GM19239 (cell line): ENCODE results near the gene CLDN6.

ENCODE experiments used
- DNase-seq: peaks from one replicate; pipeline ENCODE4 v3.0.0; 2011; ENCODE audit warnings: low spot score; ENCODE audit not compliant: insufficient read length
- FAIRE-seq: peaks from 2 replicates; lab custom pipeline; 2011; peaks lifted over from hg19 to GRCh38; lab: Jason Lieb, UNC

CLDN6 gene

DNA sequence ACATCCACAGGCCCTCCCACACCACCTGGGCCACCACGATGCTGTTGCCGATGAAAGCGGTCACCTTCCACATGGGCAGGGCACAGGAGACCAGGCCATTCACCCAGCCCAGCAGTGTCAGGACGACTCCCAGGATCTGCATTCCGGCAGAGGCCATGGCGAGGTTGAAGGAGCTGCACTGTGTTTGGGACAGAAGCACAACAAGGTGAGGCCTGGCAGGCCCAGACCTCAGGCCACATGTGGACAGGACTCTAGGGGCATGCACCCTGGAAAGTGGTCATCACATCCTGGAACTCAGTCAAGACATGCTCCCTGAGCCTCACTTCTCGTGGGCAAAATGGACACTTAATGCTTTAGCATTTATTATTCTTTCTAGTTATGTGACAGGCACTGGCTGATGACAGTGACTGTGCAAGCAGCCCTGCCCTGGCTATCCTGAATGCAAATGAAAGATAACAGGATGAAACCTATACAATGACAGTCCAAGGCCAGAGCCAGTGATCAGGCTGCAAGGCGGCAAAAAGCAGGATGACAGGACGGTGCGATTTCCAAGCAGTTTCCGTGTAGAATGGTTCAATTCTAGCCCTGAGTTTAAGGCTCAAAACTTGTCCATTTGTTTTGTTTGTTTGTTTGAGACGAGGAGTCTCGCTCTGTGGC is 2.0 kb downstream of the CLDN6 start:
- FAIRE-seq = no peak
- DNase-seq = no peak

DNA sequence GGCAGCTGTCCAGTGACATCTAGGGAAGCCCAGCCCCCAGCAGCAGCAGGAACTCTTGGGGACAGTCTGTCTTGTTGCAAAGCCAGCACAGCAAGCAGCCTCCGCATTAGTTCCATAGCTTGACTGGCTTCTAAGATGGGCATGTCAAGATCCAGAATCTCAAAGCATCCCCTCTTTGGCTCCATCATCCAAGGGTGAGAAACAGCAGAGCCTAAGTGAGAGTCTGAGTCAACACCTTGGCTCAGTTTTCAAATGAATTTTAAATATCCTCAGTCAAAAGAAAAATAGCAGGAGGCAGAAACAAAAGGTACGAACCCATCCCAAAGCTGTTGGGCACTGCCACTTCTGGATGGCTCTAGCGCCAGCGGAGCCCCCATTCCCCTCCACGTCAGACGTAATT is 3.0 kb downstream of the CLDN6 start:
- DNase-seq = no peak
- no peak for FAIRE-seq

DNA sequence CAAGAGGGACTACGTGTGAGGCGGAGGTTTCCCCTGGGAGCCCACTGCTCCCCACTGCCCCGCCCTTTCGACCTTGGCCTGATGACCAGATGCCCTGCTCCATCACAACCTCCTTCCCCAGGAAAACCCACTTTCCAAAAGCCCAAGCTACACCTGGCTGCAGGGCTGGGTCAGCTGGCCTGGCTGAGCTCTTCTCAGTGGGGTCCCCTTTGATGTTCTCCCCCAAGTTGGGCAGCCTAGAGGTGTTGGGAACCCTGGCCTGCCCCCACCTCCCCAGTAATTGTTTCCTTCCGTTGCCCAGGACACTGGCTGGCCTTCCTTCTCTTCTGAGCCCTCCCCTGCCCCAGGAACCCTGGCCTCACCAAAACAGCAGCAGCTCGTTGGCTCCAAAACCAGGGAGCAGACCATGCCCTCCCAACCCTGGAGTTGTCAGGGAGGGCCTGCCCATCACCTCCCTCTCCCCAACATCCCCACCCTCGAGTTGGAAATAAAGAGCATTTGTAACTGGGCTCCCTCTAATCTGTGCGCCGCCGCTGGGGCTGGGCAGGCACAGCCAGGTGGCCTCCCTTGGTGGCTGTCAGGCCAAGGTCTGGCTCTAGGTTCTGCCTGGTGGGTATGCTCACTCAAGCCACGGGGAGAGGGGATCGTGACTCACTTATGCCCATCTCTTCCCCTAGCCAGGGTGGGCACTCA is 3.8 kb downstream of the CLDN6 start:
- DNase-seq = no peak
- no peak for FAIRE-seq

DNA sequence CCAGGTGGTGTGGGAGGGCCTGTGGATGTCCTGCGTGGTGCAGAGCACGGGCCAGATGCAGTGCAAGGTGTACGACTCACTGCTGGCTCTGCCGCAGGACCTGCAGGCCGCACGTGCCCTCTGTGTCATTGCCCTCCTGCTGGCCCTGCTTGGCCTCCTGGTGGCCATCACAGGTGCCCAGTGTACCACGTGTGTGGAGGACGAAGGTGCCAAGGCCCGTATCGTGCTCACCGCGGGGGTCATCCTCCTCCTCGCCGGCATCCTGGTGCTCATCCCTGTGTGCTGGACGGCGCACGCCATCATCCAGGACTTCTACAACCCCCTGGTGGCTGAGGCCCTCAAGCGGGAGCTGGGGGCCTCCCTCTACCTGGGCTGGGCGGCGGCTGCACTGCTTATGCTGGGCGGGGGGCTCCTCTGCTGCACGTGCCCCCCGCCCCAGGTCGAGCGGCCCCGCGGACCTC is 4.5 kb downstream of the CLDN6 start:
- FAIRE-seq (no peak), DNase-seq (no peak)

DNA sequence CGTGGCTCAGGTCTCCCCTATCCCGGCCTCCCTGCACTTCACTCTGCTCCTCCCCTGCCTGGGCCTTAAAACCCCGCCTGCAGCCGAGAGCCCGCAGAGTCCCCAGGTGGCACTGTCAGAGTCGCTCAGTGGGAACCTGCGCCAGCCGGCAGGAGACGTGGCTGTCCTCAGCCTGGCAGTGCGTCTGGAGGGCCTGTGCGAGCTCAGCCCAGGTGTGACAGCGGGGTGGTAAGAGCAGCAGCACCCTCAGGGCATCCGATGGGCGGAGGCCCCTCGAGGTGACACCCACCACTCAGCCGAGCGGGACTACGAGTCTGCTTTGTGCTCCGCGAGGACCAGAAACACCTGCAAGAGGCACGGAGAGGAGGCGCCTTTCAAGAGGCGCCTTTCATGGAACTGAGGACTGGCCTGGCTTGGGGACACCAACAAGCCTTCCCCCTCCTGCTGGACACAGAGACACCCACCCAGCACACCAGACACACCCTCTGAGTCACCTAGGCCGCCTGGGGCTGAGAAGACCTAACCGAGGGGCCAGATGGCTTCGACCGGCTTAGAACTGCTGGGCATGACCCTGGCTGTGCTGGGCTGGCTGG is 5.1 kb downstream of the CLDN6 start, which contains the start of gene CLDN9:
TSS of gene CLDN9 (plus strand) at position 96 of the 593 bp plus-strand sequence. CDS start at position 536, 440 bp downstream.
- DNase-seq (no peak), FAIRE-seq (no peak)

DNA sequence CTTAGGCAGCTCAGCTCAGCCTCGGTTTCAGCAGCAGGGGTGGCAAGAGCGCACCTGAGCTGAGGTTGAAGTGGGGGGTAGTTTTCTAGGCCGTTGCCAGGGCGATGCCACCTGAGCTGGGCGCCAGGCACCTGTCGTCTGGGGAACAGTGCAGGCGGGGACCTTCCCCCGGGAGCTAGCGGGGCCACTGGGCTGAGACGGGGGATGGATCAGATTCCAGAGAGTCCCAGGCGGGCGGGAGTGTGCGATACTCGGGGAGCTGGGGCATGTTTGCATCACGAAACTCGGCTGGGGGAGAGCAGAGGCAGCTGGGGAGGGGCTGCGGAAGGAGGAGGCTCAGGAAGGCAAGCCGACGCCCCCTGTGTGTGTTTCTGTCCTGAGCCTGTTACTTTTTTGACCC is 5.7 kb downstream of the CLDN6 start:
- FAIRE-seq = no peak
- no peak for DNase-seq

DNA sequence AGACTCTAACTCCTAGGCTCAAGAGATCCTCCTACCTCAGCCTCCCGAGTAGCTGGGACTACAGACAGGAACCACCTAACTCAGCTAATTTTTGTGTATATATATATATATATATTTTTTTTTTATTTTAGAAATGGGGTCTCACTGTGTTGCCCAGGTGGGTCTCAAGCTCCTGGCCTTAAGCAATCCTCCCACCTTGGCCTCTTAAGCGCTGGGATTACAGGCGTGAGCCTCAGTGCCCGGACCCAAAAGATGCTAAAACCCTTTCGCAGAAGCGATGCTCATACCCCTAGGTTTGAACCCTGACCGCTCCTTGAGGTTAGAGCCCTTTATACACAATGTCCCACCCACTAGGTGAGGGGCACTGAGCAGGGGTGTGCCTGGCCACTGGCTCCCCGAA is 7.5 kb downstream of the CLDN6 start:
- DNase-seq = no peak
- no peak for FAIRE-seq

DNA sequence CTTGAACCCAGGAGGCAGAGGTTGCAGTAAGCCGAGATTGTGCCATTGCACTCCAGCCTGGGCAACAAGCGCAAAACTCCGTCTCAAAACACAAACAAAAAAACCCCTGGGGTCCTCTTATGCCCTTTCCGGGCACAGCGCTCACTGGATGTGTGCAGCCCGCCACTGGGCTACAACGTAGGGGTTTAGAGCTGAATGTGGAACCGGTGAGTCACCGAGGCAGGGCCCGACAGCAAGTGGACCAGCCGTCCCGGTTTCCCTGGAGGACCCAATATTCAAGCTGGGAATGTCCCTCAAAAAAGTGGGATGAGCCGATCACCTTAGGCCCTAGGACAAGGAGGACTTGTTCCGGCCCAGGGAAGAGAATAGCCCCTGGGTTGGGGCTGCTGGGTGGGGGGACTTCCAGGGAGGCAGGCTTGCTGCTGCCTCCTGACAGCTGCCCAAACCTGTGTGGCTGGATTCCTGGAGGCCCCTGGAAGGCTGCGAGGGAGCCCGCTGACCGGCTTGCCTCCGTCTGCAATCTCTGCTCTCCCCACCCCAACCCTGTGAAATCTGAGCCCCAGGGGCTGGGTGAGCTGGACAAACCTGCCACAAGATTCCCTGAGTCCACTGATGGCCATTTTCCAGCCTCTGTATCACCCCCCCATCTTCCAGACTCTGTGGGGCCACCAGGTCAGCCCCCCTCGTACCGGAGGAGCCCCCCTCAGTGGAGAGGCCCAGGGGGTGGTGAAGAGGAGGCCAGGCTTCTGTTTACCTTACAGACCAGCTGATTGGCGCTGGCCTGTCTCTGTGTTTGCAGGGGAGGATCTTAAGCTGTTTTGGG is 8.2 kb downstream of the CLDN6 start:
- no peak for DNase-seq
- no peak for FAIRE-seq

DNA sequence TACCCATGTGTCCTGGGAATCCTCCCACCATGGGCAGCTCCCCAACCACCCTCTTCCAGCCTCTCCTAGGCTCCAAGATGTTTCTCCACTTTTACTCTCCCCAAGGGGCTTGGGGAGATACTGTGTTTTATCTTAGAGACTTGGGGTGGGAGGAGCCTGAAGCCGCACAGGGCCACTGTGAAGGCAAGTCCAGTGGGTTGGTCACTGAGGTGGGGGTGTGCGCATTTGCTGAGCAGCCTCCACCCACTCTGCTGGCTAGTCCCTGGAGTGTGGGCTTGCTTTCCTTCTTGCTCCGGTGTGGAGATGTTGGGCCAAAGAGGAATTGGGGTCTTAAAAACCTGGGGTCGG is 9.3 kb downstream of the CLDN6 start:
- DNase-seq (no peak), FAIRE-seq (no peak)

DNA sequence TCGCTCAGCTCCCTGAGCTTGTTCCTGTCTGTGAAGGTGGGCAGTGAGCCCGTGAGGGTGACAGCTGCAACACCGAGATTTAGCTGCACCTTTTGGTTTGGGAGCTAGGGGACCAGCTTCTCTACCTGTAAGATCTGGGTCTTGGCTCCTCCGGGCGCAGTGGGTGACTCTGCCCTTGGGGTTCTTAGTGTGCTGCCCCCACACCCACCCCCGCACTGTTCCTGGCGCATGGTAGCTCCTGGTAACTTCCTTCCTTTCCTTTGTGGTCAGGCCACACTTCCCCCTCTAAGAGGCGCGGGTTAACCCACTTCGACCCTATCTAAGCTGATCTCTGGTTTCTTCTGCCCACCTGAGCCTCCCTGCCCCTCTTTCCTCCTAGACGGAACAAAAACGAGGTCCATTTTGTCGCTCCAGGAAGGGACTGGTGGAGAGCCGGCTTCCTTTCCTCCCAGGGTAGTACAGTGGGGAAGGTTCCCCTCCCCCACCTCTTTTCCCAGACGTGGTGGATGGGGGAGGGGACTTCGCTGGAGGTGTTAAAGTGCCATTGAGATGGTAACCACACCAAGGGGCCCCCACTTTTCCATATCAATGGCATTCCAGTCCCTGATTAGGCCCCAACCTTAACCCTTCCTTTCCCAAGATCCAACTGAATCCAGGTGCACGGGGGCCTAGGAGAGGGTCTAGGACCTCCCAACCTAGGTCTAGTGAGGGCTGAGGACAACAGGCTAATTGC is 9.9 kb downstream of the CLDN6 start:
- no peak for DNase-seq
- FAIRE-seq = peak; percentile 44

DNA sequence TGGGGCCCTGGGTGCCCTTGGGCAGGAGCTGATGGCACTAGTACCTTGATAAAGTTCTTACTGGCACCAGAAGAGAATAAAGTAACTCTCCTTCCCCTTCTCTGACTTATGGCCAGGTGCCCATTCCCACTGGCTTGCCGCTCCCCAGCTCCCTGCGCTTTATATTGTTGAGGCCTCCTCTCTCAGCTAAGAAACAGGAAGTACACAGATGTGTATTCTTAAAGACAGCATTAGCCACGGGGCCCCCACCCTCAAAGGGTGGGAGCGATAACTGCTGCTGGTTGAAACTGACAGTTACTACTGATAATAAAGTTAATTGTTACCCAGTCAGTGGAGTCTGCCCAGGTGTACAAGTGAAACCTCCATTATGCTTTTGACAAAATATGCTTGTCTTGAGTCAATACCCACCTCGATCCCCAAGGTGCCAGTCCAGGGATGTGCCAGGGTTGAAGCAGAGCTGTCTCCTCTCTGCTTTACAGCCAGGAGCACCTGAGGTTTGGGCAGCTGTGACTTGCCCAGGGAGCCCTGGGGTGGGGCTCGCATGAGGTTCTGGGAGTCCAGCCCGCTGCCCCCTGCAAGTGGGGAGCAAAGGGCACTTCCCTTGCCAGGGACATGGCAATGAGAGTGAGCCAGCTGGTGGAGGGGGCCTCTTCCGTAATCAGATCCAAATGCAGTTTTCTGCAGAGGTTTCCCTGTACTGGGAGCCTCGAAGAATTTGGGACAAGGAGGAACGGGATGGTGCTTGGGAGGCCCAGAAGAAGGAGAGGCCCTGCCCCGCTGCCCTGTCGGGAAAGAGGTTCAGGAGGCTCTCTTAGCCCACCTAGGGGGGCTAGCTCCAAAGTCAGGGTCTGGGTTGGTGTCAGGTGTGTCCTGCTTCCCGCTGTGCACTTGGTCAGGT is 10.7 kb downstream of the CLDN6 start:
- FAIRE-seq = peak; percentile 94
- peak; percentile 69 for DNase-seq

DNA sequence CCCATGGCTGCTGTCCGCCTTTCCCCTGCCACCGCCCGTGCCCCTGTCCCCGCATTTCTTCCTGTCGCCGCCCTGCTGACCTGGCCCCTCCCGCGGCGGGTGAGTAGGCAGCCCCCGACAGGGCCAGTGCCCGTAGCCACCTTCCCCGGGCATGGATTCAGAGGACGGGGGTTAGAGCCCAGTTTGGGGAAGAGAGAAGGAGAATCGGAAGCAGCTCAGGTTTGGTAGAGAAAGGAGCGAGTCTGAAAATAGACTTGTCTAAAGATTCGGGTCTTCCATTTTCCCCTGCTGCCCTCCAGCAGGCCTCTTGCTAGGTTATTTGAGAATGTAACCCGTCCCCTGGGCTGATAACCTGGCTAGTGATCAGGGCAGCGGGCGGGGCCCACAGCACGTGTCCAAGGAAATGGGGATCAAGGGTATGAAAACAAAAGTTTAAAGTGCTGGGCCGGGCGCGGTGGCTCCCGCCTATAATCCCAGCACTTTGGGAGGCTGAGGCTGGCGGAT is 13.2 kb downstream of the CLDN6 start:
- FAIRE-seq = peak; percentile 40
- DNase-seq = no peak

DNA sequence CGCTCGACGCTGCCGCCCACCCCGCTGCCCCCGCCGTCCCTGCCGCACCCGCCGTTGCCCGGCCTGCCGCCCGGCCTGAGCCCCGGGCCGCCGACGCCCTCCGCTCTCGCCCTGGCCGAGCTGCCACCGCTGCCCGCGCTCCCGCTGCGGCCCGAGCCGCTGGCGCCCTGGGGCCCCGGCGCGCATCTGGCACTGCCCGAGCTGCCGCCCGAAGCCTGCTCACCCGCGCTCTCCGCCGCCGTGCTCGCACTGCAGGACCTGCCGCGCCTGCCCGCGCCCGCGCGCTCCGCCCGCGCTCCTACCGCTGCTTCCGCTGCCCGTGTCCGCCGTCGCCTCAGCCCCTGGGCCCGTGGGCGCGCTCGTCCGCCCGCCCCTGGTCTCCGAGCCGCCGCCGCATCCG is 13.7 kb downstream of the CLDN6 start:
- no peak for FAIRE-seq

DNA sequence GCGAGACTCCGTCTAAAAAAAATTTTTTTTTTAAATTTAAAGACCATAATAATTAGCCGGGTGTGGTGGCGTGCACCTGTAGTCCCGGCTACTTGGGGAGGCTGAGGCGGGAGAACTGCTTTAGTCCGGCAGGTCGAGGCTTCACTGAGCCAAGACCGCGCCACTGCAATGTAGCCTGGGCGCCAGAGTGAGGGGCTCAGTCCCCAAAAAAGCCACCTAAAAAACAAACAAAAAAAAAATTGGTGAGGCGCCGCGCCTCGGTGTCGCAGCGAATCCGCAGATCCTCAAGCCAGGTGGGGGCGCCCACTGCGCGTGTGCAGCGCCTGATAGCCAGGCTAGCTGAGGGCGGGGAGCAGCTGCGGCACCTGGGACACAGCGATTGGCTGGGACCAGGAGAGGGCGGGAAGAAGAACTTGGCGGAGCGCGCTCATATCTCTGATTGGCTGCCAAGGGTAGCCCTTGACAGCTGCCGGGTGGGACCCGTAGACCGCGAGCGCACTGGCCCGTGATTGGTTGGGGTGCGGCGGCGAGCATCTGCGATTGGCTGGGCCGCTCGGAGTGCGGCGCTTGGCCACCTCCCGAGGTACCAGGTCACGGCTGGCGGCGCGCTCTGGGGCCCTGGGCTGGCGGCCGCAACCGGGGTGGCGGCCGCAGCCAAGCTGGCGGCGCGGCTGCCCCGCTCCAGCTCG is 14.3 kb downstream of the CLDN6 start:
- DNase-seq (peak; percentile 99), FAIRE-seq (peak; percentile 99)

More for the DNA sequence above, 13.7 kb downstream of the CLDN6 start:
- no peak for DNase-seq

DNA sequence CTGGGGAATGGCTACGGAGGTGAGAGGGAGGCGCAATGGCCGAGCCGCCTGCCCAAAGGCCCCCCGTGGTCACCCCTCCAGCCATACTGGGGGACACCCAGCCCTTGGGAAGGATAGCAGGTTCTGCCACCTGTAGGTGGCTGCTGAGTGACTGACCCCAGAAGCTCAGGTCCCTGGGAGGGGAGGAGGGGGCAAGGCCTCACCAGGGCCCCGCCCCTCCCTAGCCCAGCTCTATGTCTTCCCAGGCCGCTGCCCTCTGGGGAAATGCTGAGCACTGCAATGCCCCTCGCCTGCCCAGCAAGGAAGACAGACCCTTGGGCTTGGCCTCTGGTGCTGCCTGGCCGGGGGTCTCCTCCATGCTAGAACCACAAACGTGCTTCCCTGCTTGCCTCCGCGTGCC is 16.7 kb downstream of the CLDN6 start:
- FAIRE-seq (no peak), DNase-seq (no peak)

DNA sequence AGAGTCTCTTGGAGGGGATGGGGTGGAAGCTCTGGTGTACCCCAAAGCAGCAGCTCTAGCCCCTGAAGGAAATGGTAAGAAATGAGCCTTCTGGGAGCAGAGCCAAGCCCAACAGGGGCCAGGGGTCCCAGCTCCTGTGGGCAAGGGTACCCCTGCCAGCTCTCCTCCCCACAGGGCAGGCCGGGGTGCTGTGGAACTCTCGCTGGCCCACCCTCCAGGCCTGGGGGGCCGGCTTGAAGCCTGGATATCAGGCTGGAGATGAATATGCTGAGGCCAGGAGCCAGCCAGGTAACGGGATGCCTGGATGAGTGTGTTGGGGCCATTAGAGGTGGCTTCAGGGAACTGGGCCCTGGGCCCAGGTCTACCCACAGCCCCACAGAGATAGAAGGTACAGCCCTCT is 17.4 kb downstream of the CLDN6 start:
- no peak for FAIRE-seq

DNA sequence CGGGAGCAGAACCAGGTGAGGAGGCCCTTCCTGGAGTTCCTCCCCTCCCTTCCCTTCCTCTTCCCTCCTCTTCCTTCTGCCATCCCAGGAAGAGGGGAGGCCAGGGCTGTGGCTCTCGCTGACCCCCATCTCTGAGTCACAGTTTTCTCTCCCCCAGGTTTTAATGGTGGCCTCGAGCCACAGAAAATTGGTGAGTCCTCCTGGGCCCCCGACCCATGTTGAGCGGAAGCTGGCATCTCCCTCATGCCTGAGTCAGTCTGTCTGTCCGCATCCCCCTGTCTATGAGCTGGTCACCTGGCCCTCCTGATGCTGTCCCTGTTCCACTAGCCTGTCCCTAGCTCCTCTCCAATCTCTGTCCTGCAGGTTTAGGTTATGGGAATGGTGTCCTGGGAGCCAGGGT is 18.1 kb downstream of the CLDN6 start:
- DNase-seq = no peak
- FAIRE-seq = no peak

More for the DNA sequence above, 17.4 kb downstream of the CLDN6 start:
- no peak for DNase-seq

DNA sequence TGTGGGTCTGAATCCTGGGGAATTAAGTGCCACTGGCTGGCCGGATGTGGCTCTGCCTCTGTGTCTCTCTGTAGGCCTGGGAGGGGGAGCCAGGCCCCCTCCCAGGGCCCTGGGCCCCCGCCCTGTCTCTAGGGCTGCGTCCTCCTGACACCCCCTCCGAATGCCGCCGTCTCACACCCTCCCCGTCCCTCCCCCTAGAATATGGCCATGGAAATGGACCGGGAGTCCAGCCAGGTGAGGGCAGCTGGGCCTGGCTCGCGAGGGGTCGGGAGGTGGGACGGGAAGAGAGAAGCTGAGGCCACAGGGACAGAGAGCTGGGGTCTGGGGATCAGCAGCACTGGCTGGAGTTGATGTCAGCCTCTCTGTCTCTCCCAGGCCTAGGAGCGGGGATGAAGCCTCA is 21.7 kb downstream of the CLDN6 start:
- no peak for FAIRE-seq
- no peak for DNase-seq
